Transverse colon (tissue), 4 donors: Measurements from ENCODE around the gene VAV1. TPM values are rescaled to one million over a fixed set of nuclear protein-coding genes. Genes with fewer than 3 reads are reported as not detected.

Experiments used
- DNase-seq: peaks from one replicate; pipeline ENCODE4 v3.0.0-alpha.2; 2019
- H3K27ac ChIP-seq, 4 donors: fragments of 200-600 bp; sonication (generic); 2 replicates each; pipeline ENCODE4 v1.5.1; 2016 to 2018; ENCODE audit warnings: inconsistent platforms in 4 of 4
- H3K27me3 ChIP-seq: fragments of 200-600 bp; sonication (generic); 2 replicates; pipeline ENCODE4 v1.5.1; 2017; ENCODE audit warnings: inconsistent platforms
- H3K36me3 ChIP-seq, 4 donors: fragments of 200-600 bp; sonication (generic); 2 replicates each; pipeline ENCODE4 v1.5.1; 2017 to 2019; ENCODE audit warnings: inconsistent platforms in 4 of 4
- H3K4me1 ChIP-seq, 4 donors: fragments of 200-600 bp; sonication (generic); 2 replicates each; pipeline ENCODE4 v1.5.1; 2017 to 2020; ENCODE audit warnings: inconsistent platforms in 4 of 4
- H3K4me3 ChIP-seq, 4 donors: fragments of 200-600 bp; sonication (generic); 1 replicate in 1 of 4; 2 replicates in 3 of 4; pipeline versions ENCODE4 v1.5.1 to v1.6.1; 2017 to 2019; ENCODE audit warnings: inconsistent platforms in 4 of 4
- H3K9me3 ChIP-seq, 2 donors: fragments of 200-600 bp; sonication (generic); 2 replicates each; pipeline ENCODE4 v1.5.1; 2017 to 2019; ENCODE audit warnings: inconsistent platforms in 2 of 2
- CTCF ChIP-seq, 5 experiments: fragments of 200-600 bp in 3 of 5; fragments of 450-650 bp in 2 of 5; sonication (generic) in 3 of 5; IDR thresholded peaks; 1 replicate in 2 of 5; 2 replicates in 3 of 5; pipeline ENCODE4 v1.5.1; 2016 to 2017; ENCODE audit warnings: antibody characterized with exemption in 5 of 5, inconsistent platforms in 3 of 5, mild to moderate bottlenecking in 2 of 5, moderate library complexity in 1 of 5
- EP300 ChIP-seq: sonication (generic); formaldehyde crosslinking; IDR thresholded peaks from one replicate; pipeline ENCODE4 v1.6.1; 2017; ENCODE audit warnings: antibody characterized with exemption, low read depth
- POLR2A ChIP-seq: fragments of 450-650 bp; IDR thresholded peaks from one replicate; pipeline ENCODE4 v1.6.1; 2016; ENCODE audit warnings: antibody characterized with exemption, mild to moderate bottlenecking, moderate library complexity
- POLR2AphosphoS5 ChIP-seq, 3 donors: sonication (generic); formaldehyde crosslinking; IDR thresholded peaks; one replicate each; pipeline ENCODE4 v1.6.1; 2016; ENCODE audit warnings: antibody characterized with exemption in 3 of 3
- WGBS, 2 donors: methylation state at CpG; one replicate each; pipeline ENCODE4 v1.1.5; 2018; ENCODE audit warnings: low coverage in 1 of 2; 5-methylcytosine and 5-hydroxymethylcytosine counted together
- in situ Hi-C, 4 donors: fragments of 200-750 bp; cut with MboI; loops; one replicate each; pipeline versions ENCODE4 v1.15.0 to v1.15.1; 2017; ENCODE audit warnings: low sequenced_read_pairs in 3 of 4, low pct_ligation_motif_present in 1 of 4, low pct_unique_long_range_greater_than_20kb in 1 of 4
- intact Hi-C: fragments of 100-400 bp; cut with DNase I; formaldehyde crosslinking; loops from one replicate; pipeline ENCODE4 v1.15.1; 2023; ENCODE audit warnings: low total_unique reads
- total RNA-seq, 4 donors: library from RNA; depleted of rRNA; stranded (reverse); fragments of >200 nt; gene quantifications; one replicate each; pipeline ENCODE4 v1.1.0, GENCODE V29; 2016

VAV1 gene
- total RNA-seq, 4 donors from 2014 or later: 0.60 to 10.8 (median 6.0) TPM

GRCh38 chr19:6873708-6874431 lies 101.4 kb downstream of the VAV1 start:
- DNase-seq: peak; percentile 42
- in situ Hi-C loops: loop anchor here (10.0 to 25.0 kb wide), 6 partner anchors 137 to 362 kb away; partner anchors contain the start of genes GPR108 (in 2 of the 4), TRIP10 (in 2 of the 4), TUBB4A (in 2 of the 4) and C3 (in 1 of the 4)
- H3K9me3 ChIP-seq: peaks cover 0 to 3% of the 10 kb centered on the region in 2 donors
- no peak overlapping the region for H3K4me3 ChIP-seq
- no peaks in the 10 kb centered on the region for H3K27me3 ChIP-seq
- WGBS, 2 donors: 56 to 70% methylated on average over 8 to 10 of the region's 10 CpGs
- peaks cover 0 to 5% (median 2%) of the 10 kb centered on the region in 4 donors for H3K4me1 ChIP-seq
- no peaks in the 10 kb centered on the region for H3K36me3 ChIP-seq
- TF ChIP-seq POLR2AphosphoS5 (IDR thresholded peaks at IDR 0.05) (peak in 1 of 3 donors; percentile 29), CTCF (IDR thresholded peaks at IDR 0.05) (no peak)
- H3K27ac ChIP-seq: peak overlapping the region in 1 of 4 donors; percentile 12
- intact Hi-C loops: loop anchor here (10.0 kb wide), 1 partner anchor 339 kb away; the partner anchor contains the start of gene TNFSF9

- Histone ChIP-seq H3K4me1 (peaks cover 0 to 5% (median 2%) of the 10 kb centered on the region in 4 donors), H3K27me3 (no peaks in the 10 kb centered on the region), H3K9me3 (peaks cover 0 to 3% of the 10 kb centered on the region in 2 donors), H3K36me3 (no peaks in the 10 kb centered on the region), H3K4me3 (no peak overlapping the region), H3K27ac (no peak overlapping the region)
- no peak for DNase-seq
- in situ Hi-C loops (loop anchor here in 2 of 4 donors (10.0 kb wide), 2 partner anchors 240 to 250 kb away; no protein-coding TSS in a partner anchor), intact Hi-C loops (loop anchor here (10.0 kb wide), 1 partner anchor 340 kb away; the partner anchor contains the start of gene TNFSF9)
- 67 to 88% methylated on average over 1 to 2 of the region's 2 CpGs for WGBS, 2 donors
- TF ChIP-seq EP300: no peak
- no peak for TF ChIP-seq POLR2A
- TF ChIP-seq POLR2AphosphoS5 (IDR thresholded peaks at IDR 0.05): no peak
- no peak for TF ChIP-seq CTCF (IDR thresholded peaks at IDR 0.05)
Measured at GRCh38 chr19:6875218-6875617, 102.7 kb downstream of the VAV1 start.

- no peak for DNase-seq
- in situ Hi-C loops: loop anchor here in 2 of 4 donors (10.0 kb wide), 2 partner anchors 242 to 252 kb away; no protein-coding TSS in a partner anchor
- no peak for TF ChIP-seq POLR2A
- no peak for TF ChIP-seq POLR2AphosphoS5 (IDR thresholded peaks at IDR 0.05)
- TF ChIP-seq CTCF (IDR thresholded peaks at IDR 0.05): no peak
- no peak for TF ChIP-seq EP300
- Histone ChIP-seq H3K27ac (no peak overlapping the region), H3K4me3 (no peak overlapping the region), H3K36me3 (no peaks in the 10 kb centered on the region), H3K4me1 (peaks cover 0 to 5% (median 2%) of the 10 kb centered on the region in 4 donors), H3K9me3 (peaks cover 0 to 3% of the 10 kb centered on the region in 2 donors), H3K27me3 (no peaks in the 10 kb centered on the region)
- 28 to 67% methylated on average over 4 to 7 of the region's 7 CpGs for WGBS, 2 donors
- intact Hi-C loops: loop anchor here (10.0 kb wide), 1 partner anchor 342 kb away; the partner anchor contains the start of gene TNFSF9
Measured at GRCh38 chr19:6876748-6877147, 104.2 kb downstream of the VAV1 start.

- TF ChIP-seq CTCF (IDR thresholded peaks at IDR 0.05): no peak
- no peak for TF ChIP-seq POLR2AphosphoS5 (IDR thresholded peaks at IDR 0.05)
- no peak for TF ChIP-seq POLR2A
- no peak for TF ChIP-seq EP300
- no peaks in the 10 kb centered on the region for H3K27me3 ChIP-seq
- no peak overlapping the region for H3K4me3 ChIP-seq
- intact Hi-C loops: loop anchor here (10.0 kb wide), 1 partner anchor 343 kb away; the partner anchor contains the start of gene TNFSF9
- DNase-seq: no peak
- in situ Hi-C loops: loop anchor here in 2 of 4 donors (10.0 kb wide), 2 partner anchors 243 to 253 kb away; no protein-coding TSS in a partner anchor
- peaks cover 0 to 5% (median 2%) of the 10 kb centered on the region in 4 donors for H3K4me1 ChIP-seq
- no peak overlapping the region for H3K27ac ChIP-seq
- 73% methylated on average over 4 of the region's 4 CpGs; no CpG with 5 or more reads in 1 of the 2 donors for WGBS, 2 donors
- H3K36me3 ChIP-seq: no peaks in the 10 kb centered on the region
- H3K9me3 ChIP-seq: peaks cover 0 to 3% of the 10 kb centered on the region in 2 donors
Measured at GRCh38 chr19:6877766-6878165, 105.3 kb downstream of the VAV1 start.
